HG03354 (cell line): ENCODE measurements around the gene MYBPC3.

ENCODE experiments used
- ATAC-seq: cut with Tn5 transposase; IDR thresholded peaks from one replicate; pipeline ENCODE4 v1.9.1; 2021; ENCODE audit warnings: mild to moderate bottlenecking; ENCODE audit not compliant: unreplicated experiment, poor library complexity, severe bottlenecking

The MYBPC3 gene

GRCh38 chr11:47387944-47388696 is 35.6 kb upstream of the MYBPC3 start:
- ATAC-seq: no peak

GRCh38 chr11:47384498-47384897 is 32.0 kb upstream of the MYBPC3 start:
- no peak for ATAC-seq

GRCh38 chr11:47383071-47383470 is 30.6 kb upstream of the MYBPC3 start:
- ATAC-seq: no peak

GRCh38 chr11:47380078-47380477 is 27.6 kb upstream of the MYBPC3 start:
- no peak for ATAC-seq

GRCh38 chr11:47379317-47379716 is 26.8 kb upstream of the MYBPC3 start:
- no peak for ATAC-seq

- ATAC-seq: peak; percentile 13
Measured at GRCh38 chr11:47378836-47379170, 26.3 kb upstream of the MYBPC3 start.

GRCh38 chr11:47378010-47378835 is 25.7 kb upstream of the MYBPC3 start, which contains the start of gene SPI1:
Gene SPI1, minus strand, starts transcription at chr11:47378547. Its CDS starts 194 bp downstream, at chr11:47378353.
- ATAC-seq: peak; percentile 87

GRCh38 chr11:47377571-47378009 is 25.1 kb upstream of the MYBPC3 start:
- peak; percentile 18 for ATAC-seq

- peak; percentile 43 for ATAC-seq
Measured at GRCh38 chr11:47376525-47377371, 24.2 kb upstream of the MYBPC3 start.

GRCh38 chr11:47376107-47376524 is 23.6 kb upstream of the MYBPC3 start:
- no peak for ATAC-seq

GRCh38 chr11:47375546-47376085 is 23.1 kb upstream of the MYBPC3 start:
- no peak for ATAC-seq

GRCh38 chr11:47375020-47375419 is 22.5 kb upstream of the MYBPC3 start:
- ATAC-seq: no peak

- ATAC-seq: no peak
Measured at GRCh38 chr11:47374720-47375019, 22.2 kb upstream of the MYBPC3 start.

- ATAC-seq: peak; percentile 40
Measured at GRCh38 chr11:47373876-47374719, 21.6 kb upstream of the MYBPC3 start.

GRCh38 chr11:47372422-47372821 is 19.9 kb upstream of the MYBPC3 start:
- no peak for ATAC-seq

GRCh38 chr11:47369676-47370075 is 17.2 kb upstream of the MYBPC3 start:
- ATAC-seq: no peak

GRCh38 chr11:47366020-47366490 is 13.6 kb upstream of the MYBPC3 start:
- ATAC-seq: no peak

GRCh38 chr11:47361419-47361818 is 8.9 kb upstream of the MYBPC3 start:
- no peak for ATAC-seq

- ATAC-seq: no peak
Measured at GRCh38 chr11:47360341-47360740, 7.8 kb upstream of the MYBPC3 start.
